ENCODE measurements around the gene S100A2. TPM values are rescaled to one million over a fixed set of nuclear protein-coding genes. Genes with fewer than 3 reads are reported as not detected.

Gene S100A2
- total RNA-seq, 2 experiments from 2014 or later: 0.50 TPM; not detected in 1

GRCh38 chr1:153610334-153610733 lies 44.7 kb upstream of the S100A2 start:
- POLR2A ChIA-PET: interaction anchor here (0.5 kb wide), 1 partner anchor 36 kb away, joined by 3 read pairs; no protein-coding TSS in a partner anchor
- DNase-seq: no peak
- Mint-ChIP-seq H3K27me3 (no peaks in the 10 kb centered on the region), H3K36me3 (ENCODE audit: low read depth) (no peaks in the 10 kb centered on the region), H3K27ac (no peak overlapping the region), H3K4me3 (no peak overlapping the region), H3K9me3 (no peaks in the 10 kb centered on the region), H3K4me1 (ENCODE audit: low read depth) (no peaks in the 10 kb centered on the region)
- no peak for TF ChIP-seq CTCF (IDR thresholded peaks at IDR 0.05)
- CTCF ChIA-PET: interaction anchor here (0.7 to 2.2 kb wide), 3 partner anchors 37 to 99 kb away, joined by 3 to 9 read pairs (median 4); no protein-coding TSS in a partner anchor
- intact Hi-C loops (cut with micrococcal nuclease): no loop called here
- no peak for ATAC-seq

- TF ChIP-seq CTCF (IDR thresholded peaks at IDR 0.05): no peak
- ATAC-seq (no peak), DNase-seq (no peak)
- ChIA-PET CTCF (interaction anchor here (2.2 kb wide), 1 partner anchor 99 kb away, joined by 9 read pairs; no protein-coding TSS in a partner anchor), POLR2A (no interaction called here)
- intact Hi-C loops (cut with micrococcal nuclease): no loop called here
- H3K36me3 Mint-ChIP-seq (ENCODE audit: low read depth): no peaks in the 10 kb centered on the region
- H3K9me3 Mint-ChIP-seq: no peaks in the 10 kb centered on the region
- no peak overlapping the region for H3K4me3 Mint-ChIP-seq
- no peak overlapping the region for H3K27ac Mint-ChIP-seq
- H3K4me1 Mint-ChIP-seq (ENCODE audit: low read depth): no peaks in the 10 kb centered on the region
- no peaks in the 10 kb centered on the region for H3K27me3 Mint-ChIP-seq
These were observed 43.9 kb upstream of the S100A2 start for GRCh38 chr1:153609585-153609907.

- H3K9me3 Mint-ChIP-seq: no peaks in the 10 kb centered on the region
- no peak overlapping the region for H3K27ac Mint-ChIP-seq
- no peaks in the 10 kb centered on the region for H3K36me3 Mint-ChIP-seq (ENCODE audit: low read depth)
- intact Hi-C loops (cut with micrococcal nuclease): no loop called here
- no peaks in the 10 kb centered on the region for H3K4me1 Mint-ChIP-seq (ENCODE audit: low read depth)
- DNase-seq: no peak
- H3K4me3 Mint-ChIP-seq: no peak overlapping the region
- no peak for ATAC-seq
- CTCF ChIA-PET: no interaction called here
- H3K27me3 Mint-ChIP-seq: no peaks in the 10 kb centered on the region
- POLR2A ChIA-PET: interaction anchor here (1.4 kb wide), 1 partner anchor 23 kb away, joined by 3 read pairs; no protein-coding TSS in a partner anchor
- TF ChIP-seq CTCF (IDR thresholded peaks at IDR 0.05): no peak
These were observed 43.3 kb upstream of the S100A2 start for GRCh38 chr1:153608742-153609584.

- Mint-ChIP-seq H3K9me3 (no peaks in the 10 kb centered on the region), H3K36me3 (ENCODE audit: low read depth) (no peaks in the 10 kb centered on the region), H3K4me1 (ENCODE audit: low read depth) (no peaks in the 10 kb centered on the region), H3K4me3 (no peak overlapping the region), H3K27ac (no peak overlapping the region), H3K27me3 (no peaks in the 10 kb centered on the region)
- ATAC-seq (no peak), DNase-seq (no peak)
- intact Hi-C loops (cut with micrococcal nuclease): no loop called here
- TF ChIP-seq CTCF (IDR thresholded peaks at IDR 0.05): no peak
- POLR2A ChIA-PET: interaction anchor here (1.4 kb wide), 1 partner anchor 22 kb away, joined by 3 read pairs; no protein-coding TSS in a partner anchor
- CTCF ChIA-PET: interaction anchor here (1.3 to 5.9 kb wide), 3 partner anchors 9 to 113 kb away, joined by 3 to 29 read pairs (median 5); partner anchors contain the start of gene S100A14
These were observed 42.5 kb upstream of the S100A2 start for GRCh38 chr1:153608089-153608682.

- ChIA-PET CTCF (interaction anchor here (1.3 to 5.9 kb wide), 3 partner anchors 10 to 112 kb away, joined by 3 to 29 read pairs (median 5); partner anchors contain the start of gene S100A14), POLR2A (interaction anchor here (1.0 to 1.4 kb wide), 2 partner anchors 11 to 22 kb away, joined by 3 read pairs; no protein-coding TSS in a partner anchor)
- intact Hi-C loops (cut with micrococcal nuclease): no loop called here
- H3K4me1 Mint-ChIP-seq (ENCODE audit: low read depth): peaks cover 3% of the 10 kb centered on the region
- TF ChIP-seq CTCF (IDR thresholded peaks at IDR 0.05): no peak
- H3K4me3 Mint-ChIP-seq: no peak overlapping the region
- no peak overlapping the region for H3K27ac Mint-ChIP-seq
- DNase-seq: no peak
- no peak for ATAC-seq
- H3K36me3 Mint-ChIP-seq (ENCODE audit: low read depth): no peaks in the 10 kb centered on the region
- no peaks in the 10 kb centered on the region for H3K27me3 Mint-ChIP-seq
- no peaks in the 10 kb centered on the region for H3K9me3 Mint-ChIP-seq
These were observed 41.7 kb upstream of the S100A2 start for GRCh38 chr1:153607381-153607780.

Data from activated CD8-positive, alpha-beta T cell treated with anti-CD3 and anti-CD28 coated beads for 36 hours (primary cell).